ENCODE results near the gene TAPT1.

TAPT1 gene

GRCh38 chr4:16259241-16259888 is 33.1 kb upstream of the TAPT1 start:
- no peak for DNase-seq
- no peaks in the 10 kb centered on the region for H3K27me3 Mint-ChIP-seq
- H3K4me3 Mint-ChIP-seq = peak overlapping the region; percentile 19
- no peaks in the 10 kb centered on the region for H3K9me3 Mint-ChIP-seq
- peak overlapping the region; percentile 90 for H3K27ac Mint-ChIP-seq
- H3K36me3 Mint-ChIP-seq (ENCODE audit: low read depth) = peaks cover 20% of the 10 kb centered on the region
- H3K4me1 Mint-ChIP-seq (ENCODE audit: low read depth) = peaks cover 45% of the 10 kb centered on the region

- no peak for DNase-seq
- H3K36me3 Mint-ChIP-seq (ENCODE audit: low read depth) = peaks cover 34% of the 10 kb centered on the region
- no peaks in the 10 kb centered on the region for H3K9me3 Mint-ChIP-seq
- peaks cover 51% of the 10 kb centered on the region for H3K4me1 Mint-ChIP-seq (ENCODE audit: low read depth)
- no peak overlapping the region for H3K27ac Mint-ChIP-seq
- H3K4me3 Mint-ChIP-seq = no peak overlapping the region
- H3K27me3 Mint-ChIP-seq = no peaks in the 10 kb centered on the region
These were observed 31.3 kb upstream of the TAPT1 start for GRCh38 chr4:16257611-16258010.

- no peaks in the 10 kb centered on the region for H3K9me3 Mint-ChIP-seq
- no peak overlapping the region for H3K4me3 Mint-ChIP-seq
- peaks cover 40% of the 10 kb centered on the region for H3K4me1 Mint-ChIP-seq (ENCODE audit: low read depth)
- no peaks in the 10 kb centered on the region for H3K27me3 Mint-ChIP-seq
- no peak overlapping the region for H3K27ac Mint-ChIP-seq
- H3K36me3 Mint-ChIP-seq (ENCODE audit: low read depth) = peaks cover 38% of the 10 kb centered on the region
- no peak for DNase-seq
These were observed 30.1 kb upstream of the TAPT1 start for GRCh38 chr4:16256343-16256742.

GRCh38 chr4:16255730-16256129 is 29.5 kb upstream of the TAPT1 start:
- Mint-ChIP-seq H3K36me3 (ENCODE audit: low read depth) (peaks cover 37% of the 10 kb centered on the region), H3K4me3 (no peak overlapping the region), H3K27ac (no peak overlapping the region)

GRCh38 chr4:16253127-16253960 is 27.1 kb upstream of the TAPT1 start:
- Mint-ChIP-seq H3K4me3 (no peak overlapping the region), H3K4me1 (ENCODE audit: low read depth) (peaks cover 20% of the 10 kb centered on the region), H3K36me3 (ENCODE audit: low read depth) (peaks cover 39% of the 10 kb centered on the region), H3K27ac (no peak overlapping the region), H3K27me3 (no peaks in the 10 kb centered on the region), H3K9me3 (no peaks in the 10 kb centered on the region)
- no peak for DNase-seq

More at GRCh38 chr4:16255730-16256129, 29.5 kb upstream of the TAPT1 start:
- Mint-ChIP-seq H3K9me3 (no peaks in the 10 kb centered on the region), H3K27me3 (no peaks in the 10 kb centered on the region), H3K4me1 (ENCODE audit: low read depth) (peaks cover 35% of the 10 kb centered on the region)
- no peak for DNase-seq

GRCh38 chr4:16250661-16251365 is 24.5 kb upstream of the TAPT1 start:
- H3K27ac Mint-ChIP-seq = no peak overlapping the region
- H3K4me3 Mint-ChIP-seq = no peak overlapping the region
- H3K4me1 Mint-ChIP-seq (ENCODE audit: low read depth) = peaks cover 17% of the 10 kb centered on the region
- no peak for DNase-seq
- H3K27me3 Mint-ChIP-seq = no peaks in the 10 kb centered on the region
- peaks cover 33% of the 10 kb centered on the region for H3K36me3 Mint-ChIP-seq (ENCODE audit: low read depth)
- no peaks in the 10 kb centered on the region for H3K9me3 Mint-ChIP-seq

GRCh38 chr4:16248605-16249004 is 22.3 kb upstream of the TAPT1 start:
- no peak for DNase-seq
- H3K9me3 Mint-ChIP-seq = no peaks in the 10 kb centered on the region
- H3K36me3 Mint-ChIP-seq (ENCODE audit: low read depth) = peaks cover 20% of the 10 kb centered on the region
- no peak overlapping the region for H3K27ac Mint-ChIP-seq
- H3K4me1 Mint-ChIP-seq (ENCODE audit: low read depth) = peaks cover 1% of the 10 kb centered on the region
- no peak overlapping the region for H3K4me3 Mint-ChIP-seq
- no peaks in the 10 kb centered on the region for H3K27me3 Mint-ChIP-seq

GRCh38 chr4:16245241-16245640 is 19.0 kb upstream of the TAPT1 start:
- no peaks in the 10 kb centered on the region for H3K4me1 Mint-ChIP-seq (ENCODE audit: low read depth)
- no peak for DNase-seq
- H3K27me3 Mint-ChIP-seq = no peaks in the 10 kb centered on the region
- no peak overlapping the region for H3K4me3 Mint-ChIP-seq
- H3K27ac Mint-ChIP-seq = no peak overlapping the region
- no peaks in the 10 kb centered on the region for H3K9me3 Mint-ChIP-seq
- H3K36me3 Mint-ChIP-seq (ENCODE audit: low read depth) = peaks cover 17% of the 10 kb centered on the region

- H3K4me3 Mint-ChIP-seq = no peak overlapping the region
- H3K9me3 Mint-ChIP-seq = no peaks in the 10 kb centered on the region
- DNase-seq = no peak
- no peaks in the 10 kb centered on the region for H3K27me3 Mint-ChIP-seq
- H3K27ac Mint-ChIP-seq = no peak overlapping the region
- H3K4me1 Mint-ChIP-seq (ENCODE audit: low read depth) = peaks cover 4% of the 10 kb centered on the region
- peaks cover 15% of the 10 kb centered on the region for H3K36me3 Mint-ChIP-seq (ENCODE audit: low read depth)
These were observed 17.0 kb upstream of the TAPT1 start for GRCh38 chr4:16243285-16243684.

- H3K4me1 Mint-ChIP-seq (ENCODE audit: low read depth) = peaks cover 6% of the 10 kb centered on the region
- H3K27me3 Mint-ChIP-seq = no peaks in the 10 kb centered on the region
These were observed 14.0 kb upstream of the TAPT1 start for GRCh38 chr4:16240300-16240699.

GRCh38 chr4:16239086-16239485 is 12.8 kb upstream of the TAPT1 start:
- Mint-ChIP-seq H3K27ac (no peak overlapping the region), H3K27me3 (no peaks in the 10 kb centered on the region), H3K9me3 (no peaks in the 10 kb centered on the region), H3K4me1 (ENCODE audit: low read depth) (peaks cover 6% of the 10 kb centered on the region), H3K36me3 (ENCODE audit: low read depth) (peaks cover 8% of the 10 kb centered on the region), H3K4me3 (no peak overlapping the region)
- no peak for DNase-seq

More at GRCh38 chr4:16240300-16240699, 14.0 kb upstream of the TAPT1 start:
- H3K9me3 Mint-ChIP-seq = no peaks in the 10 kb centered on the region
- DNase-seq = no peak
- no peak overlapping the region for H3K27ac Mint-ChIP-seq
- peaks cover 8% of the 10 kb centered on the region for H3K36me3 Mint-ChIP-seq (ENCODE audit: low read depth)
- H3K4me3 Mint-ChIP-seq = no peak overlapping the region

GRCh38 chr4:16238327-16238726 is 12.1 kb upstream of the TAPT1 start:
- H3K4me1 Mint-ChIP-seq (ENCODE audit: low read depth) = peaks cover 6% of the 10 kb centered on the region
- no peak for DNase-seq

GRCh38 chr4:16237715-16238114 is 11.4 kb upstream of the TAPT1 start:
- Mint-ChIP-seq H3K36me3 (ENCODE audit: low read depth) (peaks cover 2% of the 10 kb centered on the region), H3K4me1 (ENCODE audit: low read depth) (peaks cover 6% of the 10 kb centered on the region), H3K9me3 (no peaks in the 10 kb centered on the region), H3K4me3 (no peak overlapping the region), H3K27me3 (no peaks in the 10 kb centered on the region), H3K27ac (no peak overlapping the region)
- no peak for DNase-seq

More at GRCh38 chr4:16238327-16238726, 12.1 kb upstream of the TAPT1 start:
- Mint-ChIP-seq H3K27ac (no peak overlapping the region), H3K9me3 (no peaks in the 10 kb centered on the region), H3K4me3 (no peak overlapping the region), H3K36me3 (ENCODE audit: low read depth) (peaks cover 7% of the 10 kb centered on the region), H3K27me3 (no peaks in the 10 kb centered on the region)

GRCh38 chr4:16236402-16237023 is 10.2 kb upstream of the TAPT1 start:
- no peak for DNase-seq
- no peak overlapping the region for H3K27ac Mint-ChIP-seq
- no peak overlapping the region for H3K4me3 Mint-ChIP-seq
- peaks cover 18% of the 10 kb centered on the region for H3K4me1 Mint-ChIP-seq (ENCODE audit: low read depth)
- H3K36me3 Mint-ChIP-seq (ENCODE audit: low read depth) = peaks cover 2% of the 10 kb centered on the region
- H3K9me3 Mint-ChIP-seq = no peaks in the 10 kb centered on the region
- H3K27me3 Mint-ChIP-seq = no peaks in the 10 kb centered on the region

All from activated T-cell treated with anti-CD3 and anti-CD28 coated beads, Interleukin-2, amount 50 U/mL, for 24 hours (primary cell).